Small intestine (tissue), 7 donors: Measurements from ENCODE around the gene DENND6A. TPM values are rescaled to one million over a fixed set of nuclear protein-coding genes. Genes with fewer than 3 reads are reported as not detected.
"Not testable (repeated sequence)": the region's sequence is repeated elsewhere in the genome, so short reads cannot be mapped to it uniquely, and the experiment has no call there.

Experiments
- DNase-seq, 2 donors: peaks; one replicate each; pipeline versions ENCODE4 v3.0.0 to v3.0.0-alpha.2; 2013
- FAIRE-seq: peaks from 2 replicates; lab custom pipeline; 2012; peaks lifted over from hg19 to GRCh38; lab: Jason Lieb, UNC
- H3K27ac ChIP-seq, 3 donors: one replicate each; pipeline ENCODE4 v1.5.1; 2013; ENCODE audit warnings: low read length in 2 of 3, mild to moderate bottlenecking in 2 of 3, control low read depth in 1 of 3, inconsistent platforms in 1 of 3, low read depth in 1 of 3, moderate library complexity in 1 of 3
- H3K27me3 ChIP-seq, 3 donors: one replicate each; pipeline ENCODE4 v1.6.1; 2013; ENCODE audit warnings: low read length in 3 of 3, inconsistent platforms in 1 of 3; ENCODE audit not compliant: control insufficient read depth in 3 of 3, insufficient read depth in 3 of 3
- H3K36me3 ChIP-seq, 3 donors: one replicate each; pipeline ENCODE4 v1.6.1; 2013; ENCODE audit warnings: low read length in 3 of 3, inconsistent platforms in 1 of 3, low read depth in 1 of 3, mild to moderate bottlenecking in 1 of 3, moderate library complexity in 1 of 3; ENCODE audit not compliant: control insufficient read depth in 3 of 3, insufficient read depth in 2 of 3
- H3K4me1 ChIP-seq, 3 donors: one replicate each; pipeline ENCODE4 v1.6.1; 2013; ENCODE audit warnings: low read length in 2 of 3, inconsistent platforms in 1 of 3, low read depth in 1 of 3, mild to moderate bottlenecking in 1 of 3, moderate library complexity in 1 of 3; ENCODE audit not compliant: control insufficient read depth in 3 of 3, insufficient read depth in 2 of 3
- H3K4me3 ChIP-seq, 3 donors: one replicate each; pipeline ENCODE4 v1.5.1; 2013; ENCODE audit warnings: low read length in 3 of 3, control low read depth in 1 of 3, inconsistent platforms in 1 of 3, low read depth in 1 of 3, mild to moderate bottlenecking in 1 of 3, moderate library complexity in 1 of 3
- H3K9me3 ChIP-seq, 2 donors: one replicate each; pipeline ENCODE4 v1.6.1; 2013; ENCODE audit warnings: low read depth in 1 of 2, low read length in 1 of 2; ENCODE audit not compliant: control insufficient read depth in 2 of 2, insufficient read depth in 1 of 2
- WGBS, 3 donors: extraction: QIAGEN DNeasy Blood & Tissue Kit; methylation state at CpG; one replicate each; pipeline ENCODE4 v1.1.7; 2013; 5-methylcytosine and 5-hydroxymethylcytosine counted together
- polyA plus RNA-seq, 4 donors: library from polyadenylated mRNA; stranded (reverse) in 3 of 4; unstranded in 1 of 4; fragments of 200-250 nt in 3 of 4; fragments of 120-200 nt in 1 of 4; gene quantifications; one replicate each; pipeline versions ENCODE4 v1.2.1 to v1.2.3, GENCODE V29; 2013
- donor health status: healthy with polysubstance abuse.
- donor health status: control.
- donor health status: control.
- donor health status: Bipolar disorder and iron deficiency.
- donor health status: healthy.

DENND6A gene
- polyA plus RNA-seq, 4 donors: 6.9 to 17.6 (median 7.8) TPM

- peak overlapping the region in 2 of 3 donors; percentile 28 to 82 for H3K27ac ChIP-seq
- no peaks in the 10 kb centered on the region for H3K36me3 ChIP-seq
- FAIRE-seq (no peak), DNase-seq (peak; percentile 89 to 94)
- peaks cover 0 to 8% (median 0%) of the 10 kb centered on the region in 3 donors for H3K4me1 ChIP-seq
- H3K27me3 ChIP-seq: no peaks in the 10 kb centered on the region
- 25 to 60% (median 37%) methylated on average over 3 of the region's 3 CpGs for WGBS, 3 donors
- H3K9me3 ChIP-seq: no peaks in the 10 kb centered on the region
- H3K4me3 ChIP-seq: no peak overlapping the region
Measured at GRCh38 chr3:57706462-57706861, 13.6 kb upstream of the DENND6A start.

- not testable (repeated sequence) for H3K9me3 ChIP-seq, DNase-seq, H3K36me3 ChIP-seq, H3K4me3 ChIP-seq, FAIRE-seq, H3K27me3 ChIP-seq, H3K27ac ChIP-seq, H3K4me1 ChIP-seq
- WGBS, 3 donors: 93 to 96% (median 95%) methylated on average over 3 of the region's 3 CpGs
Measured at GRCh38 chr3:57705351-57705750, 12.5 kb upstream of the DENND6A start.

DNA sequence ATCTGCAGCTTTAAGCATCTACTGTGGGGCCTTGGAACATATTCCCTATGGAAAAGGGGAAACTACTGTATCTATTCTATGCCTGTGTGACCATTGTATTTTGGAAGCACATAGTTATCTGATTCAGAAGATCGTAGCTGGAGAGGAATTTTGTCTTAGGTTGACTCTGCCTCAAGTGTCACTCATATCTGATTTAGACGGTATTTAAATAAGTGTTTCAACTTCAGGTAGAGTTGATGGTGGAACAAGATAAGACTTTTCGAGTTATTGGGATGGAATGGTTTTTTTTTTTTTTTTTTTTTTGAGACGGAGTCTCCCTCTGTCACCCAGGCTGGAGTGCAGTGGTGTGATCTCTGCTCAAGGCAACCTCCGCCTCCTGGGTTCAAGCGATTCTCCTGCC lies 8.9 kb upstream of the DENND6A start:
- H3K27ac ChIP-seq: no peak overlapping the region
- no peaks in the 10 kb centered on the region for H3K9me3 ChIP-seq
- WGBS, 3 donors: 95 to 96% (median 96%) methylated on average over 6 of the region's 6 CpGs
- no peaks in the 10 kb centered on the region for H3K36me3 ChIP-seq
- no peak overlapping the region for H3K4me3 ChIP-seq
- FAIRE-seq: no peak
- peaks cover 0 to 8% (median 0%) of the 10 kb centered on the region in 3 donors for H3K4me1 ChIP-seq
- DNase-seq: no peak
- H3K27me3 ChIP-seq: peaks cover 0 to 2% (median 0%) of the 10 kb centered on the region in 3 donors

DNA sequence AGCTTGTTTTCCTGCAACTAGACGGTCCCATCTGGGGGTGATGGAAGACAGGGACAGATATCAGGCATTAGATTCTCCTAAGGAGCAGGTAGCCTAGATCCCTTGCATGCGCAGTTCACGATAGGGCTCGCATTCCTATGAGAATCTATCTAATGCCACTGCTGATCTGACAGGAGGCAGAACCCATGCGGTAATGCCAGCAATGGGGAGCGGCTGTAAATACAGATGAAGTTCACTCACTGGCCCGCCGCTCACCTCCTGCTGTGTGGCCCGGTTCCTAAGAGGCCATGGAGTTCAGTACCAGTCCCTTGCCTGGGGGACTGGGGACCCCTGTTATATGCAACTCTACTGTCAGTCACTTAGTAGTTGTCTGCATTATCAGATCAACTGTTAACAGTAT lies 7.9 kb upstream of the DENND6A start:
- no peak overlapping the region for H3K4me3 ChIP-seq
- DNase-seq (no peak), FAIRE-seq (no peak)
- H3K9me3 ChIP-seq: no peaks in the 10 kb centered on the region
- H3K36me3 ChIP-seq: no peaks in the 10 kb centered on the region
- H3K4me1 ChIP-seq: no peaks in the 10 kb centered on the region
- 84 to 95% (median 91%) methylated on average over 9 of the region's 9 CpGs for WGBS, 3 donors
- peaks cover 0 to 2% (median 0%) of the 10 kb centered on the region in 3 donors for H3K27me3 ChIP-seq
- H3K27ac ChIP-seq: no peak overlapping the region

DNA sequence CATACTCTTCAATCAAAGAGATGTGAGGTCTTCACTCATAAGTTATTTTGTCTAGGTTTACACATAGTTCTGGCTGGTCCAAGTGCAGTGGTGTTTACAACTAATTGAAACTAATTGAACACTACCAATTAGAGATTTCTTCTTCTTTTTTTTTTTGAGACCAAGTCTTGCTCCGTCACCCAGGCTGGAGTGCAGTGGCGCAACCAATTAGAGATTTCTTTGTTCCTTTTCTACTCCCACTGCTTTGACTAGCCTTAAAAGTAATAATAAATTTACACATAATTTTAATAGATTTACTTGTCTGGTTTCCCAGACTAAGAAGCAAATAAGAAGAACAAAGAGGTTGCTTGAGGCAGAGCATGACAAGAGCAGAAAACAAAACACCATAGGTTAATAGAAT lies 6.7 kb upstream of the DENND6A start:
- H3K9me3 ChIP-seq: no peaks in the 10 kb centered on the region
- no peak overlapping the region for H3K27ac ChIP-seq
- no peak for DNase-seq
- no peaks in the 10 kb centered on the region for H3K36me3 ChIP-seq
- H3K4me3 ChIP-seq: no peak overlapping the region
- H3K27me3 ChIP-seq: peaks cover 0 to 2% (median 0%) of the 10 kb centered on the region in 3 donors
- no peaks in the 10 kb centered on the region for H3K4me1 ChIP-seq
- FAIRE-seq: no peak
- 86 to 95% (median 90%) methylated on average over 2 of the region's 2 CpGs for WGBS, 3 donors

DNA sequence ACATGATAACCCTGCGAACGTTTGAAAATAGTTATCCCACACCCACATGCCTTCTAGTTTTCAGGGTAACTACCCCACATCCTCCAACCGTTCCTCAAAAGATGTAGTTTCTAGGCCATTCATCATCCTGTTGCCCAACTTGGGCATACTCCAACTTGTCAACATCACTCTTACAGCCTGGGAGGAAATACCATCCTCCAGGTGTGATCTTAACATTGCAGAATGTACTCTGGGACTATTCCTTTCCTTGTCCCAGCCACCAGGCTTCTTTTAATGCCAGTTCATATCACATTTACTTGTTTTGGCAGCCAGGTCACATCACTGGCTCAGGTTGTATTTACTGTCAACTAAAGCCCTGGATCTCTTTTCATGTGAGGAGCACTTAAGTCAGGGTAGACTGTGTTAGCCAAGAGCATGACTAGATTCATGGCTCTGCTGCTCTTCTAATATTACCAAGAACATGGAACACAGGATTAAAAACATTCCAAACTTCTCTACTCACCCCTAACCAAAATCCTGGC lies 4.0 kb upstream of the DENND6A start:
- no peak overlapping the region for H3K4me3 ChIP-seq
- H3K27ac ChIP-seq: no peak overlapping the region
- H3K4me1 ChIP-seq: no peaks in the 10 kb centered on the region
- peaks cover 0 to 2% (median 0%) of the 10 kb centered on the region in 3 donors for H3K27me3 ChIP-seq
- no peaks in the 10 kb centered on the region for H3K36me3 ChIP-seq
- FAIRE-seq (no peak), DNase-seq (no peak)
- WGBS, 3 donors: 55 to 77% (median 64%) methylated on average over 3 of the region's 3 CpGs
- no peaks in the 10 kb centered on the region for H3K9me3 ChIP-seq

DNA sequence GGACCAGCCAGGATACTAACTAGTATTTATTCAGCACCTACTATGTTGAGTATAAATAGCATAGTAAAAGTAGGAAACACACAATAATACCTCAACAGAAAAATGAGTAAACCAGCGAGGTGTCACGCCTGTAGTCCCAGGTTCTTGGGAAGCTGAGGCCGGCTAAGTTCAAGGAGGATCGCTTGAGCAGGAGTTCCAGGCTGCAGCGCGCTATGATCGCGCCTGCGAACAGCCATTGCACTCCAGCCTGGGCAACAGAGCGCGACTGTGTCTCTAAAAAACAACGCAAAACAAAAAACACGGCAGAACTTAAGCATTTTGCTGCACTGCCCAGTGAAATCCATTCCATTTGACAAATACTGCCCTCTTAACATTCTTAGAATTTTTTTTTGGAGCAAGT lies 1.3 kb upstream of the DENND6A start:
- H3K4me3 ChIP-seq: no peak overlapping the region
- no peaks in the 10 kb centered on the region for H3K9me3 ChIP-seq
- peaks cover 0 to 2% (median 0%) of the 10 kb centered on the region in 3 donors for H3K27me3 ChIP-seq
- 87 to 94% (median 89%) methylated on average over 13 of the region's 13 CpGs for WGBS, 3 donors
- H3K4me1 ChIP-seq: peaks cover 0 to 7% (median 0%) of the 10 kb centered on the region in 3 donors
- H3K27ac ChIP-seq: no peak overlapping the region
- no peak for FAIRE-seq
- no peaks in the 10 kb centered on the region for H3K36me3 ChIP-seq
- no peak for DNase-seq

GRCh38 chr3:57692133-57692395 lies 813 bp downstream of the DENND6A start:
- H3K4me1 ChIP-seq: not testable (repeated sequence)

More at GRCh38 chr3:57692133-57692395, 813 bp downstream of the DENND6A start:
- FAIRE-seq, H3K27me3 ChIP-seq, H3K9me3 ChIP-seq, H3K36me3 ChIP-seq, DNase-seq: not testable (repeated sequence)
- Histone ChIP-seq H3K27ac (peak overlapping the region; percentile 91 to 99 (median 97)), H3K4me3 (peak overlapping the region; percentile 80 to 93 (median 89))
- 0 to 1% (median 1%) methylated on average over 8 to 9 of the region's 9 CpGs for WGBS, 3 donors
